Measurements from ENCODE around the gene ENPP7.

The ENPP7 gene

DNA sequence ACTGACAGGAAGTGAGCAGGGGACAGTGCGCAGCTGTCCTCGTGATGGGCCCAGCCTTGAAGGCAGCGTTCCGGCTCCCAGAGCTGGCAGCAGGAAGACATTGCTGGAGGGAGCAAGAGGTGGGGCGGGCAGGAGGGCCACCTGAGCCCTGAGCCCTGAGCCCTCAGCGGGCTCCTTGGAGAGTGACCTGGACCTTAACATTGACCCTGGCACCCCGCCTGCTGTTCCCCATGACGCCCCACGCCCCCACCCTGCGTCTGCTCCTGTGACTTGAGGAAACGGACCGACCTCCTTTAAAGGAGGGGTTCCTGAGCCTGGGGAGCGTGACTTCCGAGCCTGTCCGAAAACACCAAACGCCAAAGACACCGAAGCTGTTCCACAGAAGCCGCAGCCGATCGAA is 25.1 kb upstream of the ENPP7 start:
- no peak for DNase-seq

DNA sequence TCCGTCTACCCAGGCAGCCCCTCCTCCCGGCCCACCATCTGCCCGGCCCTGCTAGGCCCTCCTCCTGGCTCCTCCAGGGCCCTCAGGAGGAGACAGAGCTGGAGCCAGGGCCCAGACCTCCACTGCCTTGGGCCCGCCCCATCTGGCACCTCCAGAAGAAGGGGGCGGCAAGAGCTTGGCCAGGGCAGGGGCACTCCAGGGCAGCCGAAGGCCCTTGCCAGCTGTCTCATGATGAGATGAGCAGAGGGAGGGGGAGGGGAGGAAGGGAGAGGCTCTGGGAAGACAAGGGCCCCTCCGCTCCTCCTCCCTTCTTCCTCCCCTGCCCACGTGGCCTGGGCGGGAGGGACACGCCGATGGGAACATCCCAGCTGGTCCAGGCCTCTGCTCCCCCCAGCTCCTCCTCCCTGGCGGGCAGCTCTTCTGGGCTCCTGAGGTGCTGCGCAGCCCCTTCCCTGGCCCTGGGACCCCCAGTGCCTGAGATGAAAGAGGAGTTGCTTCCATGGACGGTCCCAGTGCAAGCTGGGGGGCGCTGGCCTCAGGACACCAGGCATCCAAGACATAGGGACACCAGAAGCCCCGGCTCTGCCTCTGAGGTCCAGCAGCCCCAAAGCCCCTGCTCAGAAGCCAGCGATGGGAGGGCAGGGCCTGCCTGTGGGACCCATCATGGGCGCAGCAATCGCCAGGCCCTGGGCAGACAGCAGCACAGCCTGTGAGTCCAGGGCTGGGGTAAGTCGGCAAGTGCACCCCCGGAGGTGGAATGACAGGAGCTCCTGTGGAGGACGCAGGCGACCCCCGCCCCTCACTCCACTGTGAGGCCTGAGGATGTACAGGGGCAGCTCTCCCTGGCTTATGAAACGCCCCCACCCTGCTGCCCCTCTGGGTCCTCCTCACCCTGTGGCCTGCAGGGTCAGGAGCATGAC is 23.6 kb upstream of the ENPP7 start:
- no peak for DNase-seq

DNA sequence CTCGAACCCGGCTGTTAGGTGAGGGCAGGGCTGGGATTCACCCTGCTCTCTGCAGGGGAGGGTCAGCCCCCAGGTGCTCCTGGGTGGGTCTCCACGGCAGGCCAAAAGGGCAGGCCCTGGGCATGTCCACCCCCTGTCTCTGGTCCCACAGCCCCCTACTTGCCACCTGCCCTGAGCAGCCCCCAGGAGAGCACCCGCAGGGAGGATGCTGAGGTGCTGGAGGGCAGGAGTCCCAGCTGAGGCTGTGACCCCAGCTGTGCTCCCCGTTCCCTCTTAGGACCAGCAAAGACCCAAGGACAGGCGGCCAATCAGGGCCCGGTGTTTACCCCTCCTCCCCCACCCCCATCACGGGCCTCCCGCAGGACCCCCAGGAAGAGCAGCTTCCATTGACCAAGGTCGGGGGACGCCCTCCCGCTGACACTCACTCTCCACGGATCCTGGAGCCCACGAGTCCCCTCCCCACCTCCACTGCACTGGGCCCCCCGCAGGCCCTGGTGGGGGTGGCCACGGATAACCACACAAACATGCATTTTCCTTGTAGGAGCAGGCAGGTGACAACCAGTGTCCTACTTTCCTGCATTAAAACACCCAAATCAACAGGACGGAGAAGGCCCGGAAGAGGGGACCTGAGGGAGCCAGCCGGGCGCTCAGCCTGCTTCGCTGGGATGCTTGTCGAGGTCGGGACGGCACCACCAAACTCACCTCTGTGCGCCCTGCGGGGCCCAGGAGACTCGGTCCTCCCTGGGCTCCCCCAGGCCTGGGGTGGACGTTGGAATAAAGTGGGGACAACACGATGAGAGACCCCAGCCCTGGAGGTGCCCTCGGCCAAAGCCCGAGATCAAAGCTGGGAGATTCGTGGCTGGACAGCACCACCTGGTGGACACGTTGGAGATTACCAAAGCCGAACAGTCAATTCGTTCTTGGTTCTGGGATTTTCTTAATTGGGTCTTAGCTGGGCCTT is 22.5 kb upstream of the ENPP7 start:
- peak; percentile 25 for DNase-seq

DNA sequence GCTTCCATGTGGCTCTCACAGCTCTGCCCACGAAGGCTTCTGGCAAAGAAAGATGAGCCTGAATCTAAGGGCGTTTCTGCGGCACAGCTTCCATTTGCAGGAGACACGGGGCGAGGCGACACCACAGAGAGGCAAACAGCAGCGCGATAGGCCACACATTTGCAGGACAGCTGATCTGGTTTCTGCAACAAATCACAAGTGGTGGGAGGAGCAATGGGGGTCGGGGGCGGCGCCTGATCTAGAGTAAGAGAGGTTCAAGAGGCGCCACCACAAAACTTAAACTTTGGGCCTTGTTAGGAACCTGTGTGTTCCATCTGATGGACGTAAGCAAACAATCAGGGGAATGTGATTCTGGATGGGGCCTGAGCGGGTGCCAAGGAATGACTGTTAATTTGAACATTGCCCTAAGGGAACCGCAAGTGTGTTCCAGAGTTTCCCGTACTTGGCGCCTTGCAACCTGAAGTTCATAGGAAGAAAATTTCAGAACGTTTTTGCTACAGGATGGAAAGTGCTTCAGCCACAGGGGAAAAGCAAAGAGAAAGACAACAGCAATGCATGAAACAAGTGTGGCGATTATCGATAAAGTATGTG is 18.9 kb upstream of the ENPP7 start:
- no peak for DNase-seq

DNA sequence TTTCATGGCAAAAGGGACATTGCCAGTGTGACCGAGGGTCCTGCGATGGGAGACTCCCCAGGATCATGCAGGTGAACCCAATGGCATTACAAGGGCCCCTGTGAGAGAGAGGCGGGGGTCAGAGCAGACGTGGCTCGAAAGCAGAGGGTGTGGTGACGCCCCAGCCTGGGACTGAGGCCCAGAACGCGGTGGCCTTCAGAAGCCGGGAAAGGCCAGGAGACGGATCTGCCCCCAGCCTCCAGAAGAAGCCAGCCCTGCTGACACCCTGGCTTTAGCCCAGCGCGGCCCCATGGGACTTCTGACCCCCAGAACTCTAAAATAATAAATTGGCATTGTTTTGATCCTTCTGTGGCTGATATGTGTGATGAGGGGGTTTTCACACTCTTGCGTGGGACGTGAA is 17.4 kb upstream of the ENPP7 start:
- DNase-seq: no peak

DNA sequence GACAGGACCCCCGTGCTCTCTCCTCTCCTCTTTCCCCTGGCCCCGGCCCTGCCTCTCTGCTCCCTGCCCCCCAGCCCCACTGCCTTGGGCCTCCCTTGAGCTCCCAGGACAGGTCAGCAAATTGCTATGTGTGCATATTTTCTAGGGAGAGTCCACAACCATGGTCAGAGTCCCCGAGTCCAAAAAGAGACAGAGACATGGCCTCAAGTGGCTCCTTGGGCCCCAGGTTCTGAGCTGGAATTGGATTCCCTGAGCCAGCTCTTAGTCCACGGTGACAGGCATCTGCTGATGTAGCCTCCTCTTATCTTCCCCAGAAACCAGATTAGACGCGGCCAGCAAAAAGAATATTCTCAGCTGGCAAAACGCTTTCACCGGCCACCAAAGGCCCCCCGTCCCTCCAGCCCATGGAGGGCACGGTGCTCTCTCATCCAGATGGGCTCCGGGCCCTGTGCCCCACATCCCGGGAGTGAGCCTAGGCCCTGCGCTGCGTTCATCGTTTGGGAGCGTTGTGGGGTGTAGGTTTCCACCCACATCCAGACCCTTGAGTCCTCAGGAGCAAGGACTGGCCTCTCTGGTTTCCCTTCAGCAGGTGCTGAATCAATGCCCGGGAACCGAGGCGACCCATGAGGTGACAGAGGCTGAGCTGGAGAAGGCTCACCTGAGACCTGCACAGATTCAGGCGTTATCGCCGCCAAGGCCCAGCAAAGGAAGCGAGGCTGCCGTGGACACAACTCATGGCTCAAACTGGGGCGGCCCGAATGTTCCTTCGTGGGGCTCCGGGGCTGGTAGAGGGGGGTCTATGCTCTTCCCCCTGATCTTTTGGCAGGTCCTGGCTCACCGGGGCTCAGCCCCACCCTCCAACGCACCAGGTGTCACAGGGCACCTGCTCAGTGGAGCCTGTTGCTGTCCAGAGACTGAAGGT is 16.3 kb upstream of the ENPP7 start:
- no peak for DNase-seq

DNA sequence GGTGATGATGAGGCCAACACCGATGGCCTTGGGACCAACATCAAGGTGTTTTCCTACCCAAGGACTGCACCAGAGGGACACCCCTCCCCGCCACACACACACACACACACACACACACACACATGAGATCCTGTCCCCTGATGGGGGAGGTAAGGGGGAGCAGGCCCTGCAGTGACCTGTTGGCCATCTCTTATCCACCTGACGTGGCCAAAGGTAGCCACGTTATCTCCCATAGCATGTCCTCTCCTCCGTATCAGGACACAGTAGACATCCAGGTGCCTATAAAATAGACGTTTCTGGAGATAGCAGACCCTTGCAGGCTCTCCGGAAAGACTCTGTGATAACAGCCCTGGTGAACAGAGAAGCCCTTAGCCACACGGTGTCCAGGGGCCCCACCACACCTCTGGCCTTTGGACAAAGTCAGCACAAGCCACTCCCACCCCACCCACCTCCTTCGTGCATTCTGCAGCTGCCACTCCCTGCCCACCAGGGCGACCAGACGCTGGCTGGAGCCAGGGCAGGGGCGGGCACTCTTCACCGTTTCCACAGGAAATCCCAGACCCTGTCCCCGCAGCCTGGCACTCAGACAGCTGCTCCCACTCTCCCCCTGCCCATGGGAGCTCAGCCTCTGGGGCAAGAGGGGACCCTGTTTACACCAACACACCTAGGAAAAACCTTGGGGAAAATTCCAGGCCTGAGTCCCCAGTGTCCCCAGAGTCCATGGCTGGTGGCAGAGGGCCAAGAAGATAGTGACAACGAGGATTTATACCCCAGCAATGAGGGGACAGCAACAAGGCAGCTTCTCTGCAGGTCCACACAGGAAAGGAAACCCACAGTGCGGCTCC is 15.4 kb upstream of the ENPP7 start:
- no peak for DNase-seq

DNA sequence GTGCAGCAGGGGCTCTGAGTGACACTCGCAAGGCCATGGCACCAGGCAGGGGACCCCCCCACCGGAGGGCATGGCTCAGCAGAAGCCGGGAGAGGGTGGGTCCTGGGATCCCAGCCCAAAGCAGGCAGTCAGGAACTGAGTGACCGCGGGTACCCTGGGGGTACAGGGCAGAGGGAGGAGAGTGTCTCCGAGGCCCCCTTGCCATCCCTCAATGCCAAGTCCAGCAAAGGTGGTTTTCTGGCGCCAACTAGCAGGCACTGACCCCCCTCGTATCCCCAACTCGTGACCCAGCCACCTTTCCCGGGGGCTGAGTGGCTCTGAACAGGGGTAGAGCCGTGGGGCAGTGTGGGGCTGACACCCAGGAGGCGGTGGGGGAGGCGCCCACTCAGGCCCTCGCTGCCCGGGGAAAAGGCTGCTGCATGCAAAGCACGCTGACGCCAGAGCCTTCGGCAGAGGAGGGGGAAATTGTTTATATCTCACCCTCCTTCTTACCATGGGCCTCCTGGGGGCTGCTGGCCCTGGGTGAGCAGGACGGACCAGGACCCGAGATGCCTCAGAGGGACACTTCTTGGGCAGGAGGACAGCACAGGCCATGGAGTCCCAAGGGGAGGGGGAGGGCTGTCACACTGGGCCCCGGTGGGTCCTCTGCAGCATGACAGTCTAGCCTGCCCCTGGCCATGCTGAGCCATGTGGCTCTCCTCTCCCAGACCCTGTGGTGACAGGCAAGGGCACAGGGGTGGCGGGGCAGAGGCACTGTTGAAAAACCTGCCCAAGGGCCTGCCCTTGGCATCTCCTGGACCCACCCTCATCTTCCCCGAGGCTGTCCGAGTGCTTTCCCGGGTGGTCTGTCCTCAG is 14.6 kb upstream of the ENPP7 start:
- DNase-seq: no peak

DNA sequence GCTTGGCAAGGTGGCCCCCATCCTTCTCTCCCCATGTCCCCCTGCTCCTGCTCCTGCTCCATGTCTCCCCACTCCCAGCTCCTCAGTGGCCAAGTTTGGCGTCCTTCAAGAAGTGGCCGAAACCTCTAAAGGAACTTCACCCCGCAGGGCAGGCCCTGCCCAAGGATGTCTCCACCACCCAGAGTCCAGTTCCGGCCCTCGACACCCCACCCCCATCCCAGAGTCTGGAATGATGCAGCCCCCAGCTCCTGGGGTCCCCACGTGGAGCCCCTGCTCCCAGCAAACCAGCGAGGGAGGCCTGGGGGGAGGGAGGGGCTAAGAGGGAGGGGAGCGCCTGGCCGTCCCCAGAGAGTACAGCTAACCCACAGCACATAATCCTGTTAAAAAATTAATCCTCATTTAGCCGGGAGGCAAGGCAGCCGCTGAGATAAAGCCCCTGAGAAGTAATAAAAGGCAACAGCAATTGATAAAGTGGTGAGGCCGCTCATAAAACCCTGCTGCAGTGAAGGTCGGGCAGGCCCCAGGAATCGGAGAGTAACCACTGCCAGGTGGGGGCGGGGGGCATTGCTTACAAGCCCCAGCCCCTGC is 9.9 kb upstream of the ENPP7 start:
- no peak for DNase-seq

DNA sequence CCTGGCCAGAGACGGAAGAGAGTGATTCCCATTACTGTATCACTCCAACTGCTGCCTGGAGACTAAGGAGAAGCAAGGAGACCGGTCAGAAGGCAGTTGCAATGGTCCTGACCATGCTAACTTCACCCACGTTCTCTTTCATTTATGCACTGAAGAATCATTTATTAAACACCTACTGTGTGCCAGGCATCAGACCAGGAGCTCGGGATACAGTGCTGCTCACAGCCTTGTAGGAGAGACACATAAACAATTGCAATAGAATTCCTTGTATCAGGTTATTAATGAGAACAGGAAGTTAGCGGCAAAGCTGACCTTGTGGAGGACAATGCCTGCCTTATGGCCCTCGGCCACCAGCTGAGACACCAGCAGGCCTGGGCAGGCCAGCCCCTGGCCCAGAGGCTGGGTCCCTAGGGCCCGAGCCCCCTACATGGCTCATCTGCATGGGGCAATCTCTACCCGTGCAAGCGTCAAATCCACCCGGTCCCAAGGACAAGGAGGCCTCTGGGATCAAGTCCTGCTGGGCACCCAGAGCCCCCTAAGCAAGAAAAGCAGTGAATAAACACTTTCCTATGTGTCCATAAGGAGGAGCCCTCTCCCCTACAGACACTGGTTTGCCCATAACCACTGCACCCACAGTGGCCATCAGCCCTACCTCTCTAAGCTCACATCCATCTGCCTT is 8.6 kb upstream of the ENPP7 start:
- no peak for DNase-seq

DNA sequence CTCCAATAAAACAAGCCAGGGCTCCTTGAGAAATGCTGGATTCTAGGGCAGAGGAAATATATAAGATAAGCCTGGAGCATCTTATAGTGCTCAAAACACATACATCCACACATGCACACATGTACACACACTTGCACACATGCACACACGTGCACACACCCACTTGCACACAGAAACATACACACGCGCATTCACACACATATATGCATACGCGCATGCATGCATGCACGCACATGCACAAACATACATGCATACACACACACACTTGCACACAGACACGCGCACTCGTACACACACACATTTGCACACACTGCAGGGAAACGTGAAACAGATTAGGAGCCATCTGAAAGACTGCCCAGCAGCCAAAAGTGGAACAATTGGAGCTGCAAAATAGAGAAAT is 8.0 kb upstream of the ENPP7 start:
- no peak for DNase-seq

DNA sequence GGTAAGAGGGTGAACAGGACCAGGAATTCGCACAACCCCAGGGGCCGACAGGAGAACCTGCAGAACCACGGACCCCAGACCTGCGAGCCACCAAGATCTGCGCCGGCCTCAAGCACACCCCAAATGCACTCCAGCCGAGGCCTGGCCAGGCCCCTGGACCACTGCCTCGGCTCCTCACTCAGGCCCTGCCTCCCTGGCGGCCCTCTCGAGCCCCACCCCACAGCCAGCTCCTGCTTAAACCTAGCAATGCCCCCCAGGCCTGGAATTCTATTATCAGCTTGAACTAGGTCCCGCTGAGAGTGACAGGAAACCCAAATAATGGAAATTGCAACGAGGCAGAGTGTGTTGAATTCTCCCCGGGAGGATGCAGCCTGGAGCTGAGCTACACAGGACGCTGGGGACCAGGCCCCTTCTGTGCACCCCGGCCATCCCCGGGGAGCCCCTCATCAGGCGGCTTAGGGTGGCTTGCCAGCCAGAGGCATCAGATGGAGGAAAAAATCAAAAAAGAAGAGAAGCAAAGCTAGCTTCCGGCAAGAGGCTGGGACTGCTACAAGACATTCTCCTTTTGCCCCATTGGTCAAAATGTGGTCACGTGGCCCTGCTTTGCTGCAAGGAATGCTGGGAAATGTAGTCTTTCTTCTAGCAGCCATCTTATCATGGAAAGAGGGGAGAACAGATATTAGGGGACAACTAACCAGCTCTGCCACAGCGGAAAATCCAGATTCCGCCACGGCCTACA is 2.4 kb upstream of the ENPP7 start:
- peak; percentile 89 for DNase-seq

DNA sequence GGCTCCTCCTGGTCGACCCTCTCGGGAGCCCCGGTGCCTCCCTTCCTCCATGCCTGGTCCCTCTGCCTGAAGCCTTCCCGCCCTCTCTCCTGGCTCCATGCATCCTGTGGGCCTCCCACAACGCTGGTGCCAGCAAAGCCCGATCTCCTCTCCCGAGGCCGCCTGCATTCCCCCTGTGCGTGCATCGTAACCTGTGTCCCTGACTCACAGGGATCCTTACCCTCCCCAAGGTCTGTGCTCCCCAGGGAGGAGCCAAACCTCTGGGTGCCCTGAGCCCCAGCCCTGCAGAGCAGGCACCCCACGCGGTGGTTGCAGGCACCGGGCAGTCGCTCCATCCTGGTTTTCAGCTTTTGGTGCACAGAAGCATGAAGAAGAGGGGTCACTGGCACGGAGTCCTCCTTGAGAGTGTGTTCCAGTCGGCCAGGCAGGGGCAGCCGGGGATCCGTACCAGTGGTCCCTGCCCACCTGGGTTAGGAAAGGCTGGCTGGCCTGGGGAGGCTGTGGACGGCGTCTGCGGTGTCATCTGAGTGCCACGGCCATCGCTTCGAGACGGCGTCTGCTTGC is 1.8 kb upstream of the ENPP7 start:
- DNase-seq: no peak

DNA sequence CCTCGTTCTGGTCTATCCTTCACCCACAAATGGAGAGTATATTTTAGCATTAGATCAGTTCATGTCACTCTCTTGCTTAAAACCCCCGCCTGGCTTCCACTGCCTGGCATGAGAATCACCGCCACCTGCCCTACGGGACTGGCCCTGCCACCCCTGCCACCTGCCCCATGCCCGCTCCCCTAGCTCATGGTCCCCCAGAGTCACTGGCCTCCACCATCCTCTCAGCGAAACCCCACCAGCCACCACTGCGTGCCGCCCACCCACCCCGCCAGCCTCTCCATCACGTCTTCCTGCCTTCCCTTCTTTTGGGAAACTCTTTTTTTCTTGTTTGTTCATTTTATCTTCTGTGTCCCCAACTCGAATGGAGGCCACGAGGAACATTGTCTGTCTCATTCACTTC is 982 bp upstream of the ENPP7 start:
- DNase-seq: no peak

DNA sequence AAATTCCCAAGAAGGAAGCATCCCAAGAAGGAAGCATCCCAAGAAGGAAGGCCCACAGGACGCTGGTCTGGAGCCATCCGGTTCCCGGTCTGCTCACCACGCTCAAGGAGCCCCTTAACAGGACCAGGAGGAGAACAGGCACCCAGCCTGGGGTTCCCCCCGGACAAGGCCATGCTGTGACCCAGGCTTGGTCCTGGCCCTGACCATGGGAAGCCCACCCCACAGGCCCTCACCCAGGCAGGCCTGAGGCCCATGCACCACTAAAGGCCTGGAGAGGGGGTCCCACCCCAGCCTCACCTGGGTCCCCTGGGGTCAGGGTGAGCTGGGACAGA is 340 bp upstream of the ENPP7 start:
- DNase-seq: no peak

DNA sequence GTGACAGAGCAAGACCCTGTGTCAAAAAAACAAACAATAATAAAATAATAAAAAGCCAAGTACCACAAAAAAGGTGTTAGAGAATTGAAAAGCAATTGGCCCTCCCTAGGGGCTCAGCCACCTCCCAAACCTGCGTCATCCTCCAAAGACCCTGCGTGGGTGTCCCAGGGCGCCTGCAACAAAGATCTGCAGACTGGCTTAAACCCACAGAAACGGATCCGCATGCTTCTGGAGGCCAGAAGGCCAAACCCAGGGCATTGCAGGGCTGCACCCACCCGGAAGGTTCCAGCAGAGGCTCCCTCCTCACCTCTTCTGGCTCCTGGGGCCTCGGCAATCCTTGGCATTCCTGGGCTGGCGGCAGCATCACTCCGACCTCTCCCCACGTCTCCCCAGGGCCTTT is 1.5 kb downstream of the ENPP7 start:
- DNase-seq: no peak

DNA sequence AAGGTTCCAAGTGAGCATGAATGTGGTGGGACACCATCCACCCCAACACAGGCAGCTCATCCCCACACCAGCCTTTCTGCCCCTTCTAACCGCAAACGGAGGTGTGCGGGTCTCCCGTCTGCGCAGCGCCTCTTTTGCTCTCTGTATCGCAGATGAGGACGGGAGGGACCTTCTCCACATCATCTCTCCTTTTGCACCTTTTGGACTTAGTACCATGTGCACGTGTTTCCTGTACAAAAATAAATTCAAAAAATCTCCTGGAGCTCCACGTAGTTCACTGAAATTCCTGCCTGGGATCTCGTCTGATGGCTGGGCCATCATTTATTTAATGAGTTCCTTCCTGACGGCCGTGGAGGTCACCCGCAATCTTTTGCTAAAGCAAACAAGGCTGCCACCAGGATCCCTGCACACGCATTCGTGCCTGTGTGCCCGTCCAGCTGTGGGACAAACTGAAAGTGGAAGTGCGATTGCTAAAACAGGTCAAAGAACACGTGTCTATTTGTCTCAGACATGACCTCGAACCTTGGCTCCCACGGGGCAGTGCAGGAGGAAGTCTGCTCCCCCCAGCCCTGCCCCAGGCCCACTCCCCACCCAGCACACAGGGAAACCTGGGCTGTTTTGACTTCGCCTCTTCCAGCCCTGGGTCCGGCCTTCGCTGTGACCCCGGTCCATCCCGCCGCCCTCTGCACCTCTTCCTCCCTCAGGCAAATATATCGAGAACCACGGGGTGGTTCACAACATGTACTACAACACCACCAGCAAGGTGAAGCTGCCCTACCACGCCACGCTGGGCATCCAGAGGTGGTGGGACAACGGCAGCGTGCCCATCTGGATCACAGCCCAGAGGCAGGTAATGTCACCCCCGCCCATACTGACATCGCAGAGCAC is 2.3 kb downstream of the ENPP7 start:
- DNase-seq: no peak
